ENCODE results near the gene CLK4.

CLK4 gene

GRCh38 chr5:178583279-178583678 is 43.6 kb downstream of the CLK4 start:
- no peak for DNase-seq

DNA sequence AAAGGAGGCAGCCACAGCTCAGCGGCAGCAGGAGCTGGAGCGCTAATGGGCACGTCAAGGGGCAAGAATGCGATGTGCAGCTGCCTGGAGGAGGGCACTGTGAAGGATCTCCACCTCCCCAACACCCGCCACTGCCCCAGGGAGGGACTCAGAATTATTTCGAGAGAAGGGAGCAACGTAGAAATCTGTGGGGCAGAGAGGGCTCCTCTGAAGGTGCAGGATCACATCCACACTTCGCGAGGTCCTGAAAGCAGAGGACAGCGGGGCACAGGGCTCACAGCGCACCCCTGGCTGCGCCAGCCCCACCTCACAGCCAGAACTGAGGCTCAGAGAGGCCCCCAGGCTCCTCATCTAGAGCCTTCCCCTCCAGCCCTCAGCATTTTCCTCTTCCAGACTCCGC is 44.6 kb downstream of the CLK4 start:
- no peak for DNase-seq

DNA sequence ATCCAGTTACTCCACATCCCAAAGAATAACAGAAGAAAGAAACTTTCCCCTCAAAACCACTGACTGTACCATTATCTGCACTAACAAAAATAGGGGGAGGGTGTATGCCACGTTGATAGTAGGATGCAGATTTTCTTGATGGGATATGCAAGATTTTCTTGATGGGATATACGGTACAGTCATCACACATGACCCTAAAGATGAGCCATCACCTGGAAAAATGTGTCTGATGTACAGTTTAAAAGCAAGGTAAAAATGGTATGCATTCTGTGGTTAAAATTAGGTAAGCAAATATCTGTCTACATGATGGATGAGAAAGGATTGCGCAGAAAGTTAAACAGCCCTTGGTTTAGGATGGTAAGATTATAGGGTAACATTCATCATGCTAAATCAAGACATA is 45.2 kb downstream of the CLK4 start:
- no peak for DNase-seq

GRCh38 chr5:178580271-178580955 is 46.4 kb downstream of the CLK4 start:
- no peak for DNase-seq

DNA sequence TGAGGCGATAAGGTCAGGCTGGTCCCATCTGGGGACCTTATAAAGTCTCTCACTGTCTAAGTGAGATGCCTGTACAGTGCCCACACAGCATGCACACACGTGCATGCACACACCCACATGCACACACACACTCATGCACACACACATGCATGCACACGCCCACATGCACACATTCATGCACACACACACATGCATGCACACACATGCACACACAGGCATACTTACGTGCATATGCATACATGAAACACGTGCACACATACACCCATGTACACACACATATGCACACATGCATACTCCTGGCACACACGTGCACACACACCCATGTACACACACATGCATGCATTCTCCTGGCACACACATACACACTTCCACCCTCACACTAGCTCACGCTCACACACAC is 48.9 kb downstream of the CLK4 start:
- DNase-seq: no peak

DNA sequence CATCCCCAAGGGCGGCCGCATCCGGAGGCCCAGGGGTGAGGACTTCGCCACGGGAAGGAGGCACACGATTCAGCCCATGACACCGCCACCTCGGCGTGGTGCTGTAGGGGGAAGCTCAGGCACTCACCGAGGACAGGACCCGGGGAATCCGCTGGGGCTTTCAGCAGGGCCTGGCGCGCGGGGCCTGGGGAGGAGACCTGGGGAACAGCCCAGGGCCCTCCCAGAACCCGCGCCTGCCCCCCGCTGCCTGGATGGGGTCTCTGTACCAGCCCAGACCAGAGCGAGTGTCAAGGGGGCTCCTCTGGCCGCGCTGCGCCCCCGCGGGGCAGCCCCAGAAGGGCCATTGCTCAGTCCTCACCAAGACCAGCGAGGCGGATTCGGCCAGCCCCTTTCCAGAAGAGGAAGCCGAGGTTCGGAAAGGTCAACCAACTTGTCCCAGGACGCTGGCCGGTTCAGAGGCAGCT is 49.4 kb downstream of the CLK4 start:
- no peak for DNase-seq

DNA sequence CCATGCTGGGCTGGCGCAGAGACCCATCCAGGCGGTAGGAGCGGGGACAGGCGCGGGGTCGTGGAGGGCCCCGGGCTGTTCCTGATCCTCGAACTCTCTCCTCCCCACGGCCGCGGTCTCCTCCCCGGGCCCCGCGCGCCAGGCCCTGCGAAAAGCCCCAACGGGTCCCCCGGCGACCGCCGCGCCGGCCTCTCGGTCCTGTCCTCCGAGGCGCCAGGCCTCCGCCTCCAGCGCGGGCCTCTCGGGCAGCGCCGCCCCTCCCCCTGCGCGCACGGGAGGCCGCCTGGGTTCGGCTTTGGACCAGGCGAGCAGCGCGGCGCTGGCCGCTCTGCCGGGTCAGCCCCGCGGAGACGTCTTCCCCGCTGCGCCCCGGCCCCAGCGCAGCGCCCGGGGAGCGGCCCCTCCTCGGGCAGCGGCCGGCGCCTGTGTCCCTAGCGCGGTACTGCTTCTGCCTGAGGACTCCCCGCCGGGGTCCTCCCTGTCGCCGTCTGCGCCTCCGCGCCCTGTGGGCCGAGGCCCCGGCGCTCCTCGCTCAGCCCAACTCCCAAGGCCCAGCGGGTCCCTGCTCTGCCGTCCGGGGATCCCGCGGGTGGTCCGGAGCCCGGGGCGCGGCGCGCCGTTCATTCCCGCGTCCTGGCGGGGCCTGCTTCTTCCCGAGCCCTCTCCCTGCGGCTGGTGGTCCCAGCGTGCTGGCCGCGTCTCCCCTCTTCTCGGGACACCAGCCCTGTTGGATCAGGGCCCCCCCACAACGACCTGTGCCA is 50.1 kb downstream of the CLK4 start:
- no peak for DNase-seq

GRCh38 chr5:178573216-178573615 is 53.6 kb downstream of the CLK4 start:
- DNase-seq: no peak

GRCh38 chr5:178572617-178573016 is 54.2 kb downstream of the CLK4 start:
- no peak for DNase-seq

- no peak for DNase-seq
Measured at GRCh38 chr5:178569485-178569884, 57.4 kb downstream of the CLK4 start.

DNA sequence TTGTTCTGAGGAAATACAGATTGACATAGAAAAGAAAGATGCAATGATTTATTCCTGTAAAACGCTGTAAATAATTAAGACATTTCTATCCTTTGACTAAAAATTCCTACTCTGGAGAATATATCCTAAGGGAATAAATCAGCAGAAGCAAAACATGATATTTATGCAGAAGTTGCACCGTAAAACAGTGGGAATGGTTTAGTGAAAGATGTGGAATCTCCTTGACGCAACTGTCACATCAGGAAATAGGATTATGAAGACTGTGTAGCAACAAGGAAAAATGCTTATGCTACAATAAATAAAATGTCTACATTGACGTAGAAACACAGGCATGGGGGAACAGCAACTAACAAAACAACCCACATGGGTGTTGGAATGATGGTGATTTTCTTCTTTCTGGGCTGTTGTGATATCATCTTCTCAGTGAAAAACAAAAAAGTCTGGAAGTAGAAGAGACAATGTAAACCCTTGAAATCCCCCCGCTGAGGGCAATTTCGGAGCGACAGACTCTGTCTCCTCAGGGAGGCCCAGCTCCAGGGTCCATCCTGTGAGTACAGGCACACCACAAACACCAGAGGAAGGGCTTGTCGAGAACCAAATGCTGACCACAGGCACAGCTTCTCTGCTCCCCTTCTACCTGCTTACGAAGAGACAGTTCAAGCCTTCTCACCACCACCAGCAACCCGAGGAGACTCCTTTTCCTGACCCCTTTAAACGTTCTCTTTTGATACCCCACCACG is 61.9 kb downstream of the CLK4 start:
- DNase-seq: no peak

DNA sequence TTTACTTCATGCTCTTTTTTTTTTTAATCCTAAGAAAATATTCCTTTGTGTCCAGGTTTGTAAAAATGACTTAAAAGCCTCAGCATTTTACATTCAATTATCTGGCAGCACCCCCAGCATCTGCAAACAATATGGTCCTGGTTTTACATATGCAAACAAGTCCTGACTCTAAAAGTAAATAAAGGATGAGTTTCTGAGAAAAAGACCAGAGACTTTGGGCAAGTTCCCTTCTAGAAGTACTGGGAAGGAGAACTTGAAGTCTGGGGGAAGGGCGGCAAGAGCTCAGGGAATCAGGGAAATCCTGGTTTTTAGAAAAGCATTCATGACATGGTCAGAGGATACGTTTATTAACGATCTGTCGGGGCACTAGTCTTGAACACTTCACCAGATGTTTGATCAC is 62.5 kb downstream of the CLK4 start:
- DNase-seq: no peak

- DNase-seq: no peak
Measured at GRCh38 chr5:178563621-178564020, 63.2 kb downstream of the CLK4 start.

DNA sequence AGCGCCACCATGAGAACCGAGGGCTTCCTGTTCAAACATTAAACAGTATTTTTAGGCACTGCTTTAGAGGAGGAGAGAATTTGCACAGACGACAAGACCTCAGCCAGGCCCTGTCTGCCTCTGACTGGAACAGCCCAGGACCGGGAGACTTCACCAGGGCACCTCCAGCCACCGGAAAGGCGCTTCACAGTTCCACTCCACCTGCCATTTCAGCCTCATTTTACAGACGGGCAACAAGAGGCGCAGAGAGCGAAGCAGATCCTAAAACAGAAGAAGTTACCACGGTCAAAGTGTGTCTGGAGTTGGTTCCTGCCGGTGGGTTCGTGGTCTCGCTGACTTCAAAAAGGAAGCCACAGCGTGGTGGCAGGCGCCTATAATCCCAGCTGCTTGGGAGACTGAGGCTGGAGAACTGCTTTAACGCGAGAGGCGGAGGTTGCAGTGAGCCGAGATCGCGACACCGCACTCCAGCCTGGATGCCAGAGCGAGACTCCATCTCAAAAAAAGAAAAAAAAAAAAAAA is 65.0 kb downstream of the CLK4 start:
- DNase-seq: no peak

- DNase-seq: no peak
Measured at GRCh38 chr5:178560911-178561310, 65.9 kb downstream of the CLK4 start.

GRCh38 chr5:178557416-178557815 is 69.4 kb downstream of the CLK4 start:
- DNase-seq: no peak

DNA sequence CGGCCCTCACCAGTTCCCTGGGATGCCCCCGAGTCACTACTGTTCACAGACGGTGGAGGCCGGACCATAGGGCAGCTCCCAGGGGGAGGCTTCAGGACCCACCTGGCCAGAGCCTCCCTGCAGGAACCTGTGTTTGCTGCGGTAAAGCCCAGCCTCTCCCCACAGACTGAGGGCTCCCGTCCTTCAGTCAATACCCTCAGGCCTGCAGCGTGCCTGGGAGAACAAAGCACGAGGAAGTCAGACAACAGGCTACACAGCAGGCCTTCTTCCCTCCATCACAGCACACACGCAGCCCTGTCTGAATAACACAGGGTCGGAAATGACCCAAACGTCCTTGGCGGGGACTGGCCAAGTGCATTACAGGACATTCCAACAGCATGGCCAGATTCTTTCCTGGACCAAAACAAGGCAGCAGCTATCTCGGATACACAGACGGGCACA is 71.1 kb downstream of the CLK4 start:
- DNase-seq: no peak

DNA sequence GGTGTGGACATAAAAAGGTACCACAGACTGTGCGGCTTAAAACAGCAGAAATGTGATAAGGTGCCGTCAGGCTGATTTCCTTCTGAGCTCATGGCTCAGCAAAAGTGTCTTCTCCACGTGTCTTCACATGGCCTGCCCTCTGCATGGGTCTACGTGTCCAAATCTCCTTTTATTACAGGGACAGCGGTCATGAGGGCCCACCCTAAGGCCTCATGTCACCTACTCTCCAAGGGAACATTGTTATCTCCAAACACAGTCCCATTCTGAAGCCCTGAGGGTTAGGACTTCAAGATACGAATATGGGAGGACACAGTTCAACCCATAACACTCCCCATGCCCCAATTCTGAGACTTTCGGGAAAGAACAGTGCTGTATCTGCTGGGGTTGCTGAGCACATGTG is 71.8 kb downstream of the CLK4 start:
- no peak for DNase-seq

DNA sequence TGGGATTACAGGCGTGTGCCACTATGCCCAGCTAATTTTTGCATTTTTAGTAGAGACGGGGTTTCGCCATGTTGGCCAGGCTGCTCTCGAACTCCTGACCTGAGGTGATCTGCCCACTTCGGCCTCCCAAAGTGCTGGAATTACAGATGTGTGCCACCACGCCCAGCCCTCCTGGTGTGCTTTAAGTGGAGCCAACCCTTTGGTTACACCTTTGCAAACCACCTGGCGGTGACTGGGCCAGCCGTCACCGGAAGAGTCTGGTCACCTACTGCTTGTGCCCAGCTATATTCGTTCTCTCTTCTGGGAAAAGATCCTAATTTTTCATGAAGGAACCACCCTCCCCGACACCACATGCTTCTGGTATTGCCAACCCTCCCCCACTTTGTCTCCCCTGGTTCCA is 72.5 kb downstream of the CLK4 start:
- DNase-seq: no peak

GRCh38 chr5:178553517-178553916 is 73.3 kb downstream of the CLK4 start:
- no peak for DNase-seq
